ENCODE measurements around the gene HTR1D.

HTR1D gene

DNA sequence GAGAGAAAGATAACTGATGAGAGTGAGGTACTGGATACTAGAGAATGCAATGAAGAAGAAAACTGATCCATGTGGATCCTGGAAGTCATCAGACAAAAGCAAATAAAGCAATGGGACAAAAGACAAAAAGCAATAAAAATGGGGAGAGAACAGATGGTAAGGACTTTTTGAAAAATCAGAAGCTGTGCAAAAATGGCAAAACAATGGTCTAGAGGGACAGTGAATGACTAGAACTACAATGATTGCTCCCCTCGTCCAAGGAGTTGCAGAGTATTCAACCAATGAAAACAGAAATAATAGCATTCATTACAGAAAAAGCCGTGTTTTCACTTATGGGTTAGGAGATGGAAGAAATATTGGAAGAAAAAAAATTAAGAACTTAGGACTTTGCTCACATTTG, 67.2 kb downstream of the HTR1D start:
- no peaks in the 10 kb centered on the region for H3K27me3 ChIP-seq
- no peaks in the 10 kb centered on the region for H3K9me3 ChIP-seq
- no peak overlapping the region for H3K4me3 ChIP-seq (ENCODE audit: low read depth, low read length)
- DNase-seq: no peak
- no peaks in the 10 kb centered on the region for H3K4me1 ChIP-seq
- no peak for TF ChIP-seq CTCF (IDR thresholded peaks at IDR 0.05; ENCODE audit: low read depth, low read length)
- H3K36me3 ChIP-seq: no peaks in the 10 kb centered on the region

GRCh38 chr1:23149114-23149513, 68.2 kb downstream of the HTR1D start:
- no peak for TF ChIP-seq CTCF (IDR thresholded peaks at IDR 0.05; ENCODE audit: low read depth, low read length)
- Histone ChIP-seq H3K4me1 (no peaks in the 10 kb centered on the region), H3K27me3 (no peaks in the 10 kb centered on the region), H3K4me3 (ENCODE audit: low read depth, low read length) (no peak overlapping the region), H3K9me3 (no peaks in the 10 kb centered on the region), H3K36me3 (no peaks in the 10 kb centered on the region)
- DNase-seq: no peak

GRCh38 chr1:23148084-23148483, 69.2 kb downstream of the HTR1D start:
- TF ChIP-seq CTCF (IDR thresholded peaks at IDR 0.05; ENCODE audit: low read depth, low read length): no peak

More at GRCh38 chr1:23148084-23148483, 69.2 kb downstream of the HTR1D start:
- Histone ChIP-seq H3K36me3 (no peaks in the 10 kb centered on the region), H3K4me1 (no peaks in the 10 kb centered on the region), H3K27me3 (no peaks in the 10 kb centered on the region), H3K9me3 (no peaks in the 10 kb centered on the region), H3K4me3 (ENCODE audit: low read depth, low read length) (no peak overlapping the region)
- DNase-seq: no peak

Data from BE2C (cell line).